ENCODE results near the gene PCNX2. TPM values are rescaled to one million over a fixed set of nuclear protein-coding genes. Genes with fewer than 3 reads are reported as not detected.

PCNX2 gene
- total RNA-seq, 1 donor from 2014 or later, result 17.2 TPM

DNA sequence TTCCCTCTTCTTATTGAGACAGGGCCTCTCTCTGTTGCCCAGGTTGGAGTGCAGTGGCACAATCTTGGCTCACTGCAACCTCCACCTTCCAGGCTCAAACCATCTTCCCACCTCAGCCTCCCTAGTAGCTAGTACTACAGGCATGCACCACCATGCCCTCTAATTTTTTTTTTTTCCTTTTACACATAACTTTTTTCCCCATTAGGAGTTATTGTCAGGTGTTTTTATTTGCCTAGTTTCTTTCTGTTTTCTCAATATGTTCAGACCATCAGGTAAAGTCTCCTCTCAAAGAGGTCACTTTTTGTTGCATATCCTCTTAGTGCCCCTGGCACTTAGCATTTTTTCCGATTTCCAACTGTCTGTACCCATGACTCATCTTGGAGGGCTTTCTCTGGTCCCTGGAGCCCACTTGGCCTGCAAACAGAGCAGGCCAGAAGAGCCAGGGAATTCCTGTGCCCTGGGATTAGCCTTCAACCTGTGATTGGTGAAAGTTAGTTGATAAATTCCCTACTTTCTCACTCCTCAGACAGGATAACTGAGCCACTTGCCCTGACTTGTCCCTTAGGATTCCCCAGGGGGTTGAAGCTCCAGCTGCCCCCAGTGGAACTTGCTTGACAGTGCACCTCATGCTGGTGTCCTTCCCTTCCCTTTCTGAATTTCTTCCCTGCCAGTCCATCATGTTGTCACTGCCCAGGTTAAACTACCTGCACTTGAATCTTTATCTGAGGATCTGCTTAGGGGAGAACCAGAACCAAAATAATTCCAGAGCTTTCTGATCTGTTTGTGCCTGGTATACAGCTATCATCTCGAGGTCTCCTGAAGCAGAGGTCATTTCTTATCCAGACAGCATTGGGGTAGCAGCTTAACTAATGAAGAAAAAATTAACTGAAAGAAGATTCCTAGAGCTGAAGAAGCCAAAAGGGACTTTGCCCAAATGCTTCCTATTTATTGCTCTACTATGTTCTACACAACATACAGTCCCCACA lies 342.7 kb downstream of the PCNX2 start:
- Mint-ChIP-seq H3K4me3 (ENCODE audit: unreplicated experiment) (peak overlapping the region; percentile 3), H3K27me3 (ENCODE audit: unreplicated experiment) (no peaks in the 10 kb centered on the region), H3K36me3 (ENCODE audit: unreplicated experiment) (peaks cover 17% of the 10 kb centered on the region), H3K4me1 (ENCODE audit: unreplicated experiment) (peaks cover 30% of the 10 kb centered on the region), H3K9me3 (ENCODE audit: unreplicated experiment) (peaks cover 7% of the 10 kb centered on the region), H3K27ac (ENCODE audit: unreplicated experiment) (no peak overlapping the region)
- TF ChIP-seq, protein P1, sequence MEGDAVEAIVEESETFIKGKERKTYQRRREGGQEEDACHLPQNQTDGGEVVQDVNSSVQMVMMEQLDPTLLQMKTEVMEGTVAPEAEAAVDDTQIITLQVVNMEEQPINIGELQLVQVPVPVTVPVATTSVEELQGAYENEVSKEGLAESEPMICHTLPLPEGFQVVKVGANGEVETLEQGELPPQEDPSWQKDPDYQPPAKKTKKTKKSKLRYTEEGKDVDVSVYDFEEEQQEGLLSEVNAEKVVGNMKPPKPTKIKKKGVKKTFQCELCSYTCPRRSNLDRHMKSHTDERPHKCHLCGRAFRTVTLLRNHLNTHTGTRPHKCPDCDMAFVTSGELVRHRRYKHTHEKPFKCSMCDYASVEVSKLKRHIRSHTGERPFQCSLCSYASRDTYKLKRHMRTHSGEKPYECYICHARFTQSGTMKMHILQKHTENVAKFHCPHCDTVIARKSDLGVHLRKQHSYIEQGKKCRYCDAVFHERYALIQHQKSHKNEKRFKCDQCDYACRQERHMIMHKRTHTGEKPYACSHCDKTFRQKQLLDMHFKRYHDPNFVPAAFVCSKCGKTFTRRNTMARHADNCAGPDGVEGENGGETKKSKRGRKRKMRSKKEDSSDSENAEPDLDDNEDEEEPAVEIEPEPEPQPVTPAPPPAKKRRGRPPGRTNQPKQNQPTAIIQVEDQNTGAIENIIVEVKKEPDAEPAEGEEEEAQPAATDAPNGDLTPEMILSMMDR (IDR thresholded peaks at IDR 0.05), result peak; percentile 54
- no peak for DNase-seq (ENCODE audit: extremely low spot score, unreplicated experiment)

DNA sequence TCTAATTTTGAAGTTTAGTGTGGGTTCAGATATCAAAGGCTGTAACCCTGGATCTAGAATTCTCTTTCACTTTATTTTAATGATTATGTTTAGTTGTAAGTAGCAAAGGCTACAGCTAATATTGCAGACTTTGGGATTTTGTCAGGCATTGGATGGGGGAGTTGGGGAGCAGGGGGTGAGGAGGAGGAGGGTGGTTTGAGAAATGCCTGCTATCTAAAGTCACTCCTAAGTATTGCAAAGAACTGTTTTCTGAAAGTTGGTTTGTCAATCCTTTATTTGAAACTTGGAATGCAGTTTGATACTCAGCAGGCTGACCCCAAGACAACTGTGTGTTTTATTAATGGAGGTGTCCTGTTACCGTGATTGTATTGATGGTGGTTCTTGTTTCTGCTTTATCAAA lies 343.9 kb downstream of the PCNX2 start:
- Mint-ChIP-seq H3K4me3 (ENCODE audit: unreplicated experiment) (peak overlapping the region; percentile 94), H3K27me3 (ENCODE audit: unreplicated experiment) (no peaks in the 10 kb centered on the region), H3K9me3 (ENCODE audit: unreplicated experiment) (peaks cover 3% of the 10 kb centered on the region), H3K36me3 (ENCODE audit: unreplicated experiment) (peaks cover 7% of the 10 kb centered on the region), H3K27ac (ENCODE audit: unreplicated experiment) (no peak overlapping the region), H3K4me1 (ENCODE audit: unreplicated experiment) (peaks cover 30% of the 10 kb centered on the region)
- DNase-seq (ENCODE audit: extremely low spot score, unreplicated experiment), result no peak
- TF ChIP-seq, protein P1 (IDR thresholded peaks at IDR 0.05), result no peak

DNA sequence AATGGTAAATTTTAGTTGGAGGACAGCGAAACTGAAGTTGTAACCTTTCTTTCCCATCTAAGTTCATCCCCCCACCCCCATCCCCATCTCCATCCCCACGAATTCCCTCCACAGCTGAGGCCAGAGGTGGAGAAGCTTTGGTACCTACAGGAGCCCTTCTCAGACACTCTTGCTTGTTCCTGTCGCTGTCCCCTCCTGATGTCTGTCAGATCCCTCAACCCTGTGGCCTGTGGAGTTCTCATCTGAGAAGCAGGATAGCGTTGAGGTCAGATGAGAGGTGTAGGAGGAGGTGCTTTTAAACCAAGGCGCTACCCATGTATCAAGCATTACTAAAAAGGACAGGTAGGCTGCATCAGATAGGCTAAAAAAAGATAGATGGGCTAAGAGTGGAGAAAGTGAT lies 344.3 kb downstream of the PCNX2 start:
- peaks cover 30% of the 10 kb centered on the region for H3K4me1 Mint-ChIP-seq (ENCODE audit: unreplicated experiment)
- H3K27me3 Mint-ChIP-seq (ENCODE audit: unreplicated experiment), result no peaks in the 10 kb centered on the region
- DNase-seq (ENCODE audit: extremely low spot score, unreplicated experiment), result no peak
- H3K36me3 Mint-ChIP-seq (ENCODE audit: unreplicated experiment), result peaks cover 3% of the 10 kb centered on the region
- peaks cover 3% of the 10 kb centered on the region for H3K9me3 Mint-ChIP-seq (ENCODE audit: unreplicated experiment)
- H3K27ac Mint-ChIP-seq (ENCODE audit: unreplicated experiment), result peak overlapping the region; percentile 81
- TF ChIP-seq, protein P1 (IDR thresholded peaks at IDR 0.05), result no peak
- peak overlapping the region; percentile 94 for H3K4me3 Mint-ChIP-seq (ENCODE audit: unreplicated experiment)

DNA sequence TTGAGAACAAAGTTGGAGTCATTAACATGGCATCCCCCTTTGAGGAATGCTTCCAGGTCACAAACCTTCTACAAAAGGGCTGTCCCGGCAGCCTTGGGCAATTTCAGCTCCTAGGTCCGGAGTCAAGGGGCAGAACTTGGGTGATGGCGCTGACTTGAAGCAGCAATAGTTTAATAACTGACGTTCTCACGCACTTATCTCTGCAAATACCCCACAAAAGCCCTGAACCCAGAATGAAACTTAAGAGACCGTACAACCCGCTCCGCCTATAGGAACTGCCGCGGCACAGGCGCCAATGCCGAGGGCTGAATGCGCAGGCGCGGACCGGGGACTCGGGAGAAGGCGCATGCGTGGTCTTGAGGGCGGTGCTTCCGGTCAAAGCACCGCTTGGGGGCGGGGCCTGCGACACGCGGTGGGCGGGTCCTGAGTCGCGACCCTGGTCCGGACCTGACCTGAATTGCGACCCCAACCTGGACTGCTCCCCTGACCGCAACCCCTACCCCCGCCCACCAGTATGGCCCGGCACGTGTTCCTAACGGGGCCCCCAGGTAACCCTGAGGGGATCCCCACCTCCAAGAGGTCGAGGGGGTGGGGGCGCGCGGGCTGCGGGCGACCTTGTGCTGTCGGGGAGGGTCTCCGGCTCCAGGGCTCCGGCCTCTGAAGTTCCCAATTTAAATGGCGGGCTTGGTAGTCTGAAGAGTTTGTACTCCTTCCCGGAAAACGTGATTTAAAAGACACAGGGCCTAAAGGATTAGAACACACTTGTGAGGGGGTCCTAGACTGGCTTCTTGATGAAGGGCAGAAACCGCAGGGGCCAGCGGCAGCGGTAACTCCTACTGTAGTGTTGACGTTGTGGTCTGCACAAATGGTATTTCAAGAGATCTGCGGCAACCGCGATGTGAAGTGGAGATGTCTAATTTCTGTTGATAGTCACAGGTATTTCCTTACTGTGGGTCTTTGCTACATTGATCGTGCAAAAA lies 345.0 kb downstream of the PCNX2 start, which contains the start of gene NTPCR:
Gene NTPCR, plus strand, starts transcription at position 415 of the 980 bp plus-strand sequence. Its CDS starts 100 bp downstream, at position 515.
- Mint-ChIP-seq H3K36me3 (ENCODE audit: unreplicated experiment) (peaks cover 1% of the 10 kb centered on the region), H3K9me3 (ENCODE audit: unreplicated experiment) (peaks cover 3% of the 10 kb centered on the region), H3K4me3 (ENCODE audit: unreplicated experiment) (peak within 1 kb of the TSS; percentile 94), H3K27ac (ENCODE audit: unreplicated experiment) (peak within 1 kb of the TSS; percentile 89), H3K4me1 (ENCODE audit: unreplicated experiment) (peaks cover 30% of the 10 kb centered on the region), H3K27me3 (ENCODE audit: unreplicated experiment) (no peaks in the 10 kb centered on the region)
- TF ChIP-seq, protein P1 (IDR thresholded peaks at IDR 0.05), result peak; percentile 32
- peak; percentile 99 for DNase-seq (ENCODE audit: extremely low spot score, unreplicated experiment)
